ENCODE data around the gene PIK3R1.

PIK3R1 gene

DNA sequence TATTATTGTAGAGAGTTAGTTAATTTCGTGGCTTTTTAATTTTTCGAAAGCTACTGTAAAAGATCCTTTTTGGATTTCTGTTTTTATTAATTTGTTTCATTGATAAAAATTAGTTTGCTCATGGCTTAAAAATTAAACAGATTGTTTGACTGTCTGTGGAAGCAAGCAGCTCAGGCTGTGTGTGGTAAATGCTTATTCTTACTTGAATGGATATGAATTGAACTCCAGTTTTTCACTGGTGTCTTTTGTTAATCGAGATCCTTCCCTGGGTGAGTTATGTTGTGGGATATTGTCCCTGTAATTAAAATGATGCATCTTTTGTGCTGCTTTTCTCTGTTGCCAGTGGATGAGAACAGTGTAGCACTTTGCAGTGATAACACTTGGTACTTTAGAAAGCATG lies 75.3 kb downstream of the PIK3R1 start:
- no peak for TF ChIP-seq TEAD4 (IDR thresholded peaks at IDR 0.05)
- TF ChIP-seq, protein P1, sequence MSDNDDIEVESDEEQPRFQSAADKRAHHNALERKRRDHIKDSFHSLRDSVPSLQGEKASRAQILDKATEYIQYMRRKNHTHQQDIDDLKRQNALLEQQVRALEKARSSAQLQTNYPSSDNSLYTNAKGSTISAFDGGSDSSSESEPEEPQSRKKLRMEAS (IDR thresholded peaks at IDR 0.05) = no peak
- no peak for TF ChIP-seq EP300 (IDR thresholded peaks at IDR 0.05; ENCODE audit: borderline replicate concordance)
- no peak for TF ChIP-seq TCF12 (IDR thresholded peaks at IDR 0.05; ENCODE audit: low read depth)
- no peak for TF ChIP-seq CREB1 (IDR thresholded peaks at IDR 0.05; ENCODE audit: low read depth)
- TF ChIP-seq ZBTB7A (IDR thresholded peaks at IDR 0.05; ENCODE audit: low read depth) = no peak
- TF ChIP-seq, protein P2, sequence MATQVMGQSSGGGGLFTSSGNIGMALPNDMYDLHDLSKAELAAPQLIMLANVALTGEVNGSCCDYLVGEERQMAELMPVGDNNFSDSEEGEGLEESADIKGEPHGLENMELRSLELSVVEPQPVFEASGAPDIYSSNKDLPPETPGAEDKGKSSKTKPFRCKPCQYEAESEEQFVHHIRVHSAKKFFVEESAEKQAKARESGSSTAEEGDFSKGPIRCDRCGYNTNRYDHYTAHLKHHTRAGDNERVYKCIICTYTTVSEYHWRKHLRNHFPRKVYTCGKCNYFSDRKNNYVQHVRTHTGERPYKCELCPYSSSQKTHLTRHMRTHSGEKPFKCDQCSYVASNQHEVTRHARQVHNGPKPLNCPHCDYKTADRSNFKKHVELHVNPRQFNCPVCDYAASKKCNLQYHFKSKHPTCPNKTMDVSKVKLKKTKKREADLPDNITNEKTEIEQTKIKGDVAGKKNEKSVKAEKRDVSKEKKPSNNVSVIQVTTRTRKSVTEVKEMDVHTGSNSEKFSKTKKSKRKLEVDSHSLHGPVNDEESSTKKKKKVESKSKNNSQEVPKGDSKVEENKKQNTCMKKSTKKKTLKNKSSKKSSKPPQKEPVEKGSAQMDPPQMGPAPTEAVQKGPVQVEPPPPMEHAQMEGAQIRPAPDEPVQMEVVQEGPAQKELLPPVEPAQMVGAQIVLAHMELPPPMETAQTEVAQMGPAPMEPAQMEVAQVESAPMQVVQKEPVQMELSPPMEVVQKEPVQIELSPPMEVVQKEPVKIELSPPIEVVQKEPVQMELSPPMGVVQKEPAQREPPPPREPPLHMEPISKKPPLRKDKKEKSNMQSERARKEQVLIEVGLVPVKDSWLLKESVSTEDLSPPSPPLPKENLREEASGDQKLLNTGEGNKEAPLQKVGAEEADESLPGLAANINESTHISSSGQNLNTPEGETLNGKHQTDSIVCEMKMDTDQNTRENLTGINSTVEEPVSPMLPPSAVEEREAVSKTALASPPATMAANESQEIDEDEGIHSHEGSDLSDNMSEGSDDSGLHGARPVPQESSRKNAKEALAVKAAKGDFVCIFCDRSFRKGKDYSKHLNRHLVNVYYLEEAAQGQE (IDR thresholded peaks at IDR 0.05; ENCODE audit: low read depth) = no peak
- no peak for TF ChIP-seq TAF1 (IDR thresholded peaks at IDR 0.05; ENCODE audit: low read depth)
- TF ChIP-seq CEBPB (IDR thresholded peaks at IDR 0.05) = no peak
- TF ChIP-seq RAD21 (IDR thresholded peaks at IDR 0.05; ENCODE audit: low read depth) = no peak
- TF ChIP-seq YY1 (IDR thresholded peaks at IDR 0.05; ENCODE audit: low read depth) = no peak
- TF ChIP-seq, protein P3, sequence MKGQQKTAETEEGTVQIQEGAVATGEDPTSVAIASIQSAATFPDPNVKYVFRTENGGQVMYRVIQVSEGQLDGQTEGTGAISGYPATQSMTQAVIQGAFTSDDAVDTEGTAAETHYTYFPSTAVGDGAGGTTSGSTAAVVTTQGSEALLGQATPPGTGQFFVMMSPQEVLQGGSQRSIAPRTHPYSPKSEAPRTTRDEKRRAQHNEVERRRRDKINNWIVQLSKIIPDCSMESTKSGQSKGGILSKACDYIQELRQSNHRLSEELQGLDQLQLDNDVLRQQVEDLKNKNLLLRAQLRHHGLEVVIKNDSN (IDR thresholded peaks at IDR 0.05) = no peak
- no peak for TF ChIP-seq FOXM1 (IDR thresholded peaks at IDR 0.05; ENCODE audit: borderline replicate concordance, low read depth)
- TF ChIP-seq NFIC (IDR thresholded peaks at IDR 0.05) = no peak
- TF ChIP-seq EGR1 (IDR thresholded peaks at IDR 0.05) = no peak

DNA sequence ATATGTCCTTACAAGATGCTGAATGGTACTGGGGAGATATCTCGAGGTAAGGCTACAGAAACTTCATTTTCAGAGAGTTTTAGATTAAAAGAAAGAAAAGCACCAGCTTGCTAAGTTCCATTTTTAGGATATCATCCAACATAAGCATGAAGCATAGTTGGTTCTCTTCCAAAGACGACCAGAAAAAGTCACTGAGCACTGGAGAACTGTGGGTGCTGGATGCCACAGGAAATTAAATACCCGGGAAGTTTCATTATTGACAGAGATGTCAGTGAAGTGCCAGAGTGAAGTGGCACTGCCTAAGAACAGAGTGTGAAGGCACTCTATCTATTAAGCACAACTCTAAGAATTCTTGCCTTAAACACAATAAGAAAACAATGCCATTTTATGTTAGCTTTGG lies 76.8 kb downstream of the PIK3R1 start:
- no peak for TF ChIP-seq TCF12 (IDR thresholded peaks at IDR 0.05; ENCODE audit: low read depth)
- no peak for TF ChIP-seq TAF1 (IDR thresholded peaks at IDR 0.05; ENCODE audit: low read depth)
- TF ChIP-seq RAD21 (IDR thresholded peaks at IDR 0.05; ENCODE audit: low read depth) = no peak
- TF ChIP-seq NFIC (IDR thresholded peaks at IDR 0.05) = no peak
- TF ChIP-seq EGR1 (IDR thresholded peaks at IDR 0.05) = no peak
- no peak for TF ChIP-seq ZBTB7A (IDR thresholded peaks at IDR 0.05; ENCODE audit: low read depth)
- TF ChIP-seq, protein P1 (IDR thresholded peaks at IDR 0.05) = no peak
- TF ChIP-seq YY1 (IDR thresholded peaks at IDR 0.05; ENCODE audit: low read depth) = no peak
- TF ChIP-seq FOXM1 (IDR thresholded peaks at IDR 0.05; ENCODE audit: borderline replicate concordance, low read depth) = no peak
- no peak for TF ChIP-seq TEAD4 (IDR thresholded peaks at IDR 0.05)
- TF ChIP-seq EP300 (IDR thresholded peaks at IDR 0.05; ENCODE audit: borderline replicate concordance) = no peak
- TF ChIP-seq, protein P3 (IDR thresholded peaks at IDR 0.05) = no peak
- TF ChIP-seq, protein P2 (IDR thresholded peaks at IDR 0.05; ENCODE audit: low read depth) = no peak
- TF ChIP-seq CREB1 (IDR thresholded peaks at IDR 0.05; ENCODE audit: low read depth) = no peak
- no peak for TF ChIP-seq CEBPB (IDR thresholded peaks at IDR 0.05)

DNA sequence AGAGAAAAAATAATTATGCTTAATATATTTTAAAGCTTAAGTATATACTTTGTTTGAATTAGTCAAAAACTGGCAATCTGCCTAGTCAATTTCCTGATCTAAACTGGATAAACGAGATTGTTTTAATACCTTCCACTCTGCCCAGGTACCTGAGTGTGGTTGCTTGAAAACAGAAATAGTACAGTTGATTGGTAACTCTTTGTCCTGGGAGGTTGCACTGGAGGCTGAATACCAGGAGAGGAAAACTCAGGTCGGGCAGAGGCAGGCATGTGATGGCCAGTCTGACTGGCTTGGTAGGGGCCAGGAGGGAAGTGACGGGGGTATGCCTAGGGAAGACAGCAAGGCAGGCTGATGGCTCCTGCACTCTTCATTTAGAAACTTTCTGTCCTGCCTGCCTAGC lies 80.2 kb downstream of the PIK3R1 start:
- TF ChIP-seq CREB1 (IDR thresholded peaks at IDR 0.05; ENCODE audit: low read depth) (no peak), NFIC (IDR thresholded peaks at IDR 0.05) (peak; percentile 66)
- TF ChIP-seq, protein P2 (IDR thresholded peaks at IDR 0.05; ENCODE audit: low read depth) = no peak

DNA sequence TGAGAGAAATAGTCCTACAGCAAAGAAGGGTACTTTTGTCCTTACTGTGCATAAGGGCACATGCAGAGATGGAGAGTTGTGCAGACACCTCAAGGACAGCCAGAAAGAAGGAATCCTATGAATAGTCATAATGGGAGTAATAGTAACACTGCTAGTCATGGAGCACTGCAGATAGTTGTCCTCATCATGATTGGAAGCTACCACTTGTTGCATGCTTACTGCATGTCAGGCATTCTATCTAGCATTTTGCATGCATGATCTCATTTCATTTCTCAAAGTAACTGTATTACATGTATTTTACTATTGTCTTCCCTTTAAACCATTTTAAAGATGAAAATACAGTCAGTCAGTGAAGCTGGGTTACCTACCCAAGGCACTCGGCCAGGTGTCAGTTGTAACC lies 81.3 kb downstream of the PIK3R1 start:
- TF ChIP-seq CEBPB (IDR thresholded peaks at IDR 0.05) (no peak), RAD21 (IDR thresholded peaks at IDR 0.05; ENCODE audit: low read depth) (no peak), ZBTB7A (IDR thresholded peaks at IDR 0.05; ENCODE audit: low read depth) (no peak), YY1 (IDR thresholded peaks at IDR 0.05; ENCODE audit: low read depth) (no peak), EP300 (IDR thresholded peaks at IDR 0.05; ENCODE audit: borderline replicate concordance) (no peak), TEAD4 (IDR thresholded peaks at IDR 0.05) (no peak), EGR1 (IDR thresholded peaks at IDR 0.05) (no peak), CREB1 (IDR thresholded peaks at IDR 0.05; ENCODE audit: low read depth) (no peak), NFIC (IDR thresholded peaks at IDR 0.05) (no peak), FOXM1 (IDR thresholded peaks at IDR 0.05; ENCODE audit: borderline replicate concordance, low read depth) (no peak), TCF12 (IDR thresholded peaks at IDR 0.05; ENCODE audit: low read depth) (no peak), TAF1 (IDR thresholded peaks at IDR 0.05; ENCODE audit: low read depth) (no peak)
- TF ChIP-seq, protein P2 (IDR thresholded peaks at IDR 0.05; ENCODE audit: low read depth) = no peak
- TF ChIP-seq, protein P3 (IDR thresholded peaks at IDR 0.05) = no peak
- TF ChIP-seq, protein P1 (IDR thresholded peaks at IDR 0.05) = no peak
